H1 (cell line): ENCODE results near the gene GBE1. TPM values are rescaled to one million over a fixed set of nuclear protein-coding genes. Genes with fewer than 3 reads are reported as not detected.

Experiments used
- CTCF ChIA-PET: fragments of 300-600 bp; sonication (Branson Sonifier 250); formaldehyde crosslinking; loops from one replicate; lab custom pipeline; 2021; ENCODE audit not compliant: partially characterized antibody; lab: Charles Lee
- POLR2A ChIA-PET: fragments of 300-600 bp; sonication (Branson Sonifier 250); formaldehyde crosslinking; loops from one replicate; lab custom pipeline; 2021; ENCODE audit warnings: inconsistent platforms; ENCODE audit not compliant: partially characterized antibody; lab: Charles Lee
- DNase-seq, 2 experiments: peaks; one replicate each; pipeline versions ENCODE4 v3.0.0 to v3.0.0-alpha.2; 2010 to 2022; ENCODE audit warnings: low spot score in 2 of 2, low read depth in 1 of 2, mixed read lengths in 1 of 2
- FAIRE-seq: peaks from 2 replicates; lab custom pipeline; 2011; peaks lifted over from hg19 to GRCh38; lab: Jason Lieb, UNC
- H2AFZ ChIP-seq: 2 replicates; pipeline ENCODE4 v1.8.1; 2012; ENCODE audit warnings: low read length, inconsistent platforms
- H2AK5ac ChIP-seq: 2 replicates; pipeline ENCODE4 v1.6.1; 2013; ENCODE audit warnings: low read depth, low read length
- H2BK120ac ChIP-seq: replicated peaks from 2 replicates; pipeline ENCODE3; 2013; ENCODE audit warnings: low read depth, low read length, inconsistent platforms
- H2BK12ac ChIP-seq: 2 replicates; pipeline ENCODE4 v1.6.1; 2013; ENCODE audit warnings: low read depth, low read length
- H2BK15ac ChIP-seq: 2 replicates; pipeline ENCODE4 v1.6.1; 2013; ENCODE audit warnings: low read length
- H2BK20ac ChIP-seq: 2 replicates; pipeline ENCODE4 v1.6.1; 2013; ENCODE audit warnings: low read length
- H2BK5ac ChIP-seq: 2 replicates; pipeline ENCODE4 v1.6.1; 2013; ENCODE audit warnings: low read depth, low read length
- H3K14ac ChIP-seq: 2 replicates; pipeline ENCODE4 v1.6.1; 2013; ENCODE audit warnings: inconsistent platforms; ENCODE audit not compliant: insufficient read length
- H3K18ac ChIP-seq: 2 replicates; pipeline ENCODE4 v1.6.1; 2013; ENCODE audit warnings: low read length; ENCODE audit errors: extremely low read depth
- H3K23ac ChIP-seq: 2 replicates; pipeline ENCODE4 v1.6.1; 2013; ENCODE audit warnings: inconsistent platforms; ENCODE audit not compliant: insufficient read length
- H3K23me2 ChIP-seq: 2 replicates; pipeline ENCODE4 v1.6.1; 2013; ENCODE audit warnings: low read depth, low read length
- H3K27ac ChIP-seq: 2 replicates; pipeline ENCODE4 v1.6.1; 2011; ENCODE audit warnings: low read depth, low read length, inconsistent platforms
- H3K27me3 ChIP-seq, 4 experiments: replicated peaks in 1 of 4; 1 replicate in 1 of 4; 2 replicates in 3 of 4; pipeline versions ENCODE4 v1.6.1 to v1.8.1; 2011 to 2013; ENCODE audit warnings: low read length in 3 of 4, mild to moderate bottlenecking in 3 of 4, inconsistent platforms in 2 of 4, mixed read lengths in 2 of 4, moderate library complexity in 1 of 4; ENCODE audit not compliant: control insufficient read depth in 3 of 4, insufficient read depth in 3 of 4; ENCODE audit errors: extremely low read depth in 1 of 4
- H3K36me3 ChIP-seq, 4 experiments: 2 replicates each; pipeline versions ENCODE4 v1.6.1 to v1.8.1; 2011 to 2013; ENCODE audit warnings: mild to moderate bottlenecking in 4 of 4, low read length in 3 of 4, moderate library complexity in 2 of 4, control low read depth in 1 of 4, inconsistent platforms in 1 of 4; ENCODE audit not compliant: insufficient read depth in 4 of 4, control insufficient read depth in 2 of 4
- H3K4ac ChIP-seq: replicated peaks from 2 replicates; pipeline ENCODE3; 2013; ENCODE audit warnings: low read length, low read depth, mixed read lengths, inconsistent platforms; ENCODE audit not compliant: insufficient read length
- H3K4me1 ChIP-seq, 4 experiments: replicated peaks in 1 of 4; 1 replicate in 1 of 4; 2 replicates in 3 of 4; pipeline versions ENCODE4 v1.6.1 to v1.8.1; 2011 to 2013; ENCODE audit warnings: low read length in 3 of 4, inconsistent platforms in 2 of 4, mixed read lengths in 1 of 4; ENCODE audit not compliant: insufficient read depth in 4 of 4, control insufficient read depth in 3 of 4
- H3K4me2 ChIP-seq, 2 experiments: 2 replicates each; pipeline versions ENCODE4 v1.6.1 to v1.8.1; 2011 to 2013; ENCODE audit warnings: low read depth in 2 of 2, low read length in 2 of 2, control low read depth in 1 of 2, inconsistent platforms in 1 of 2, mild to moderate bottlenecking in 1 of 2; ENCODE audit not compliant: insufficient read depth in 1 of 2
- H3K4me3 ChIP-seq, 4 experiments: fragments of 200-600, 300-600 bp in 1 of 4; sonication (generic), shearing (Covaris generic), sonication (Bioruptor Twin) in 1 of 4; 2 replicates each; pipeline versions ENCODE4 v1.5.1 to v1.8.1; 2011 to 2016; ENCODE audit warnings: low read length in 4 of 4, low read depth in 3 of 4, control low read depth in 2 of 4, inconsistent platforms in 2 of 4, mild to moderate bottlenecking in 2 of 4, mixed read lengths in 1 of 4, moderate library complexity in 1 of 4; ENCODE audit not compliant: insufficient read depth in 2 of 4; ENCODE audit errors: extremely low read depth in 1 of 4
- H3K56ac ChIP-seq: replicated peaks from 2 replicates; pipeline ENCODE3; 2013; ENCODE audit warnings: low read depth, mild to moderate bottlenecking, mixed read lengths, low read length, inconsistent platforms; ENCODE audit not compliant: insufficient read length
- H3K79me1 ChIP-seq: 2 replicates; pipeline ENCODE4 v1.6.1; 2013; ENCODE audit warnings: low read depth, low read length, control low read depth
- H3K79me2 ChIP-seq, 2 experiments: 2 replicates each; pipeline versions ENCODE4 v1.6.1 to v1.8.1; 2012 to 2013; ENCODE audit warnings: low read length in 2 of 2, mild to moderate bottlenecking in 2 of 2, inconsistent platforms in 1 of 2; ENCODE audit not compliant: insufficient read depth in 2 of 2, control insufficient read depth in 1 of 2
- H3K9ac ChIP-seq, 4 experiments: replicated peaks in 1 of 4; 1 replicate in 1 of 4; 2 replicates in 3 of 4; pipeline versions ENCODE4 v1.6.1 to v1.8.1; 2011 to 2013; ENCODE audit warnings: low read depth in 3 of 4, low read length in 3 of 4, control low read depth in 2 of 4, mild to moderate bottlenecking in 2 of 4, moderate library complexity in 2 of 4, inconsistent platforms in 1 of 4; ENCODE audit errors: extremely low read depth in 1 of 4
- H3K9me3 ChIP-seq, 2 experiments: 2 replicates each; pipeline versions ENCODE4 v1.6.1 to v1.8.1; 2012 to 2013; ENCODE audit warnings: mild to moderate bottlenecking in 2 of 2, moderate library complexity in 2 of 2, control low read depth in 1 of 2, inconsistent platforms in 1 of 2, low read depth in 1 of 2, low read length in 1 of 2, mixed read lengths in 1 of 2; ENCODE audit not compliant: insufficient read depth in 2 of 2
- H4K20me1 ChIP-seq, 2 experiments: replicated peaks in 1 of 2; 2 replicates each; pipeline versions ENCODE3 to v1.8.1; 2011 to 2013; ENCODE audit warnings: inconsistent platforms in 2 of 2, low read length in 2 of 2, mild to moderate bottlenecking in 1 of 2; ENCODE audit not compliant: insufficient read depth in 2 of 2, control insufficient read depth in 1 of 2
- H4K5ac ChIP-seq: 2 replicates; pipeline ENCODE4 v1.6.1; 2013; ENCODE audit warnings: low read length, low read depth, mixed read lengths, inconsistent platforms; ENCODE audit not compliant: insufficient read length
- H4K8ac ChIP-seq: 2 replicates; pipeline ENCODE4 v1.8.0; 2013; ENCODE audit warnings: mild to moderate bottlenecking, moderate library complexity, low read length, inconsistent platforms; ENCODE audit not compliant: insufficient read depth; ENCODE audit errors: extremely low read depth
- H4K91ac ChIP-seq: replicated peaks from 2 replicates; pipeline ENCODE3; 2013; ENCODE audit warnings: low read length, mixed read lengths, inconsistent platforms; ENCODE audit not compliant: insufficient read length
- CBX5 ChIP-seq: fragments of 300-800, 300-1000 bp; sonication (generic); IDR thresholded peaks from 2 replicates; pipeline ENCODE4 v1.7.1; 2016; ENCODE audit warnings: antibody characterized with exemption, low read length, low read depth
- PHF8 ChIP-seq: fragments of 200-600 bp; sonication (generic); conservative IDR thresholded peaks from 2 replicates; pipeline ENCODE4 v1.7.1; 2012; ENCODE audit warnings: low read depth, mild to moderate bottlenecking, inconsistent platforms, low read length, moderate library complexity
- RFX5 ChIP-seq: IDR thresholded peaks from 2 replicates; pipeline ENCODE4 v1.6.1; 2011; ENCODE audit warnings: low read depth, low read length, improper control_type of control experiment, borderline replicate concordance
- SP4 ChIP-seq: IDR thresholded peaks from 2 replicates; pipeline ENCODE4 v1.6.1; 2012; ENCODE audit warnings: low read length, inconsistent platforms
- SRF ChIP-seq: IDR thresholded peaks from 2 replicates; pipeline ENCODE4 v1.6.1; 2011; ENCODE audit warnings: mild to moderate bottlenecking, low read depth, low read length, moderate library complexity
- TBP ChIP-seq: IDR thresholded peaks from 2 replicates; pipeline ENCODE4 v1.6.1; 2011; ENCODE audit warnings: low read depth, low read length, improper control_type of control experiment
- WGBS, 2 experiments: shearing (Covaris generic) in 1 of 2; methylation state at CpG; one replicate each; pipeline versions ENCODE4 v1.1.6 to v1.1.7; 2013 to 2015; ENCODE audit warnings: low lambda C conversion rate in 2 of 2, mixed read lengths in 2 of 2, inconsistent platforms in 1 of 2, low coverage in 1 of 2, missing lambda C conversion rate in 1 of 2; ENCODE audit not compliant: insufficient replicate concordance in 2 of 2, insufficient coverage in 1 of 2, insufficient read length in 1 of 2; ENCODE audit errors: extremely low coverage in 1 of 2, missing lambda C conversion rate in 1 of 2; 5-methylcytosine and 5-hydroxymethylcytosine counted together
- polyA plus RNA-seq, 7 experiments: library from polyadenylated mRNA; depleted of rRNA in 3 of 7; stranded (reverse) in 5 of 7; unstranded in 2 of 7; fragments of >200 nt in 5 of 7; fragments of 200-250 nt in 2 of 7; gene quantifications; 1 replicate in 5 of 7; 2 replicates in 1 of 7; 4 replicates in 1 of 7; pipeline versions ENCODE4 v1.2.1 to v1.2.3, GENCODE V29; 2011 to 2013; ENCODE audit warnings: missing spikeins in 2 of 7, mixed read lengths in 2 of 7
- total RNA-seq: library from RNA; stranded (reverse); fragmentation: NEBNext Ultra II Directional; extraction: Animal tissue kit (Norgen Biotek cat#: 25700); gene quantifications from 2 replicates; pipeline ENCODE4 v1.2.1, GENCODE V29; 2021
- TF ChIP-seq, protein P1 (sequence below): IDR thresholded peaks from 2 replicates; pipeline ENCODE4 v1.6.1; 2011; ENCODE audit warnings: low read depth, mild to moderate bottlenecking, low read length; ENCODE audit not compliant: insufficient read depth

Gene GBE1
- total and polyA plus RNA-seq, 2 of the 8 experiments (the other 6 are each of a cell fraction or from before 2014, with no cell fraction given) = 3.3 to 7.3 TPM

GRCh38 chr3:81621277-81621676 is 140.2 kb downstream of the GBE1 start:
- no peak overlapping the region for H3K27ac ChIP-seq

More at GRCh38 chr3:81621277-81621676, 140.2 kb downstream of the GBE1 start:
- Histone ChIP-seq H3K14ac (no peak overlapping the region), H2BK5ac (no peak overlapping the region), H3K23me2 (no peaks in the 10 kb centered on the region), H3K9ac (no peak overlapping the region), H2BK20ac (no peak overlapping the region), H3K4me2 (no peak overlapping the region), H3K23ac (no peak overlapping the region), H2BK12ac (no peak overlapping the region), H3K4me1 (peaks cover 0 to 7% (median 5%) of the 10 kb centered on the region in 4 experiments; a peak in 4 of 7 replicates), H3K36me3 (no peaks in the 10 kb centered on the region), H3K27me3 (no peaks in the 10 kb centered on the region), H3K9me3 (no peaks in the 10 kb centered on the region), H3K56ac (no peak overlapping the region), H3K18ac (no peak overlapping the region), H2AK5ac (no peak overlapping the region), H4K91ac (no peak overlapping the region), H3K4me3 (no peak overlapping the region), H3K79me1 (no peaks in the 10 kb centered on the region), H2BK120ac (no peak overlapping the region), H3K79me2 (no peaks in the 10 kb centered on the region), H3K4ac (no peak overlapping the region), H4K8ac (no peak overlapping the region), H4K20me1 (no peaks in the 10 kb centered on the region), H2BK15ac (no peak overlapping the region), H2AFZ (no peak overlapping the region), H4K5ac (no peak overlapping the region)
- FAIRE-seq = no peak
- POLR2A ChIA-PET = no interaction called here
- TF ChIP-seq CBX5 = no peak
- 0 out of 2 replicates have a peak, but pooled peaks have one; percentile 53 for TF ChIP-seq SRF
- no peak for TF ChIP-seq SP4
- TF ChIP-seq RFX5 = no peak
- TF ChIP-seq TBP = no peak
- TF ChIP-seq, protein P1, sequence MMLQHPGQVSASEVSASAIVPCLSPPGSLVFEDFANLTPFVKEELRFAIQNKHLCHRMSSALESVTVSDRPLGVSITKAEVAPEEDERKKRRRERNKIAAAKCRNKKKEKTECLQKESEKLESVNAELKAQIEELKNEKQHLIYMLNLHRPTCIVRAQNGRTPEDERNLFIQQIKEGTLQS = no peak
- no peak for TF ChIP-seq PHF8
- CTCF ChIA-PET = no interaction called here
- no peak for DNase-seq
- 84% methylated on average over 5 of the region's 5 CpGs; no CpG with 5 or more reads in 1 of the 2 experiments for WGBS, 2 experiments
